Heart left ventricle (tissue), 16 donors: ENCODE results near the gene PLK3. TPM values are rescaled to one million over a fixed set of nuclear protein-coding genes. Genes with fewer than 3 reads are reported as not detected.
A peak's percentile ranks its signal among the peaks of the same experiment; 100 is the strongest.
"Not testable (repeated sequence)": the region's sequence is repeated elsewhere in the genome, so short reads cannot be mapped to it uniquely, and the experiment has no call there.

ENCODE experiments used
- ATAC-seq, 4 donors: fragments of 200-7000 bp; cut with Tn5 transposase; one replicate each; pipeline ENCODE4 v1.9.1; 2020 to 2022; ENCODE audit warnings: moderate library complexity in 4 of 4, mild to moderate bottlenecking in 3 of 4, moderate number of reproducible peaks in 1 of 4
- DNase-seq, 5 donors: peaks; one replicate each; pipeline ENCODE4 v3.0.0-alpha.2; 2020
- H3K27ac ChIP-seq, 12 donors: fragments of 200-600 bp; sonication (generic) in 4 of 12; one replicate each; pipeline versions ENCODE4 v1.5.0 to v1.8.0; 2016 to 2022; ENCODE audit warnings: mild to moderate bottlenecking in 2 of 12
- H3K27me3 ChIP-seq, 9 donors: fragments of 200-600 bp; sonication (generic) in 2 of 9; one replicate each; pipeline versions ENCODE4 v1.5.1 to v1.8.0; 2016 to 2022; ENCODE audit warnings: mild to moderate bottlenecking in 3 of 9
- H3K36me3 ChIP-seq, 9 donors: fragments of 200-600 bp; sonication (generic) in 2 of 9; one replicate each; pipeline versions ENCODE4 v1.5.0 to v1.8.0; 2018 to 2022; ENCODE audit warnings: mild to moderate bottlenecking in 2 of 9
- H3K4me1 ChIP-seq, 12 donors: fragments of 200-600 bp; sonication (generic) in 4 of 12; one replicate each; pipeline versions ENCODE4 v1.5.0 to v1.8.0; 2016 to 2022; ENCODE audit warnings: mild to moderate bottlenecking in 3 of 12
- H3K4me3 ChIP-seq, 12 donors: fragments of 200-600 bp; sonication (generic) in 4 of 12; one replicate each; pipeline versions ENCODE4 v1.5.0 to v1.8.0; 2017 to 2022; ENCODE audit warnings: mild to moderate bottlenecking in 9 of 12, moderate library complexity in 4 of 12
- H3K9me3 ChIP-seq, 12 donors: fragments of 200-600 bp; sonication (generic) in 4 of 12; one replicate each; pipeline versions ENCODE4 v1.5.0 to v1.8.0; 2016 to 2022; ENCODE audit warnings: mild to moderate bottlenecking in 1 of 12
- CTCF ChIP-seq, 12 donors: fragments of 200-600 bp; sonication (generic) in 4 of 12; IDR thresholded peaks; one replicate each; pipeline versions ENCODE4 v1.5.0 to v1.8.0; 2018 to 2022; ENCODE audit warnings: antibody characterized with exemption in 12 of 12, mild to moderate bottlenecking in 5 of 12
- POLR2A ChIP-seq, 2 donors: fragments of 450-650 bp; IDR thresholded peaks; one replicate each; pipeline ENCODE4 v1.6.1; 2017; ENCODE audit warnings: antibody characterized with exemption in 2 of 2, mild to moderate bottlenecking in 2 of 2, moderate library complexity in 2 of 2
- WGBS, 4 donors: extraction: QIAGEN DNeasy Blood & Tissue Kit in 2 of 4; methylation state at CpG; one replicate each; pipeline versions ENCODE4 v1.1.5 to v1.1.7; 2013 to 2018; 5-methylcytosine and 5-hydroxymethylcytosine counted together
- intact Hi-C, 10 donors: fragments of 100-400 bp; cut with DNase I; formaldehyde crosslinking; loops; one replicate each; pipeline versions ENCODE4 v1.11.1 to v1.14.2; 2022
- polyA plus RNA-seq, 2 donors: library from polyadenylated mRNA; stranded (reverse); fragments of 200-250 nt; gene quantifications; one replicate each; pipeline ENCODE4 v1.2.3, GENCODE V29; 2013
- total RNA-seq, 9 donors: library from RNA; depleted of rRNA in 2 of 9; stranded (reverse); fragments of >200 nt in 2 of 9; fragmentation: NEBNext Ultra II Directional in 3 of 9; extraction: Animal tissue kit (Norgen Biotek cat#: 25700) in 3 of 9; gene quantifications; one replicate each; pipeline versions ENCODE4 v1.1.0 to v1.2.4, GENCODE V29; 2016 to 2023
- donor health status: ischemic (EF 13 %, LVEDD 7.1; RV severe dilation, severe dysfunction).
- donor health status: healthy with polysubstance abuse.
- donor health status: DM: no; HTN: yes; CAD: no.
- donor health status: DM: no; HTN: no; CAD: no.
- donor health status: ischemic (EF 25% LVEDD 6.9; RV normal size, moderate dysfunction).
- donor health status: ischemic (EF 25% LVEDD 5.7; RV mildly dilated, moderate dysfunction).
- donor health status: healthy.
- donor health status: DM: yes; HTN: yes; CAD: no.
- donor health status: ischemic (EF 35%, LVEDD 5.7; RV mildly dilated, moderate dysfunction).
- donor health status: nonischemic (EF 11% LVEDD 7.7; RV severe dilation, severe dysfunction).
- donor health status: DM: yes; HTN: yes; CAD: no.
- donor health status: PGD.
- donor health status: ischemic (EF 29% LVEDD 5.4; RV normal size, mild dysfunction).
- donor health status: nonischemic (EF 23%, LVEDD 6.1; RV moderate dilation, normal function).

The PLK3 gene
- total and polyA plus RNA-seq, 11 donors = 4.5 to 17.9 (median 6.6) TPM

DNA sequence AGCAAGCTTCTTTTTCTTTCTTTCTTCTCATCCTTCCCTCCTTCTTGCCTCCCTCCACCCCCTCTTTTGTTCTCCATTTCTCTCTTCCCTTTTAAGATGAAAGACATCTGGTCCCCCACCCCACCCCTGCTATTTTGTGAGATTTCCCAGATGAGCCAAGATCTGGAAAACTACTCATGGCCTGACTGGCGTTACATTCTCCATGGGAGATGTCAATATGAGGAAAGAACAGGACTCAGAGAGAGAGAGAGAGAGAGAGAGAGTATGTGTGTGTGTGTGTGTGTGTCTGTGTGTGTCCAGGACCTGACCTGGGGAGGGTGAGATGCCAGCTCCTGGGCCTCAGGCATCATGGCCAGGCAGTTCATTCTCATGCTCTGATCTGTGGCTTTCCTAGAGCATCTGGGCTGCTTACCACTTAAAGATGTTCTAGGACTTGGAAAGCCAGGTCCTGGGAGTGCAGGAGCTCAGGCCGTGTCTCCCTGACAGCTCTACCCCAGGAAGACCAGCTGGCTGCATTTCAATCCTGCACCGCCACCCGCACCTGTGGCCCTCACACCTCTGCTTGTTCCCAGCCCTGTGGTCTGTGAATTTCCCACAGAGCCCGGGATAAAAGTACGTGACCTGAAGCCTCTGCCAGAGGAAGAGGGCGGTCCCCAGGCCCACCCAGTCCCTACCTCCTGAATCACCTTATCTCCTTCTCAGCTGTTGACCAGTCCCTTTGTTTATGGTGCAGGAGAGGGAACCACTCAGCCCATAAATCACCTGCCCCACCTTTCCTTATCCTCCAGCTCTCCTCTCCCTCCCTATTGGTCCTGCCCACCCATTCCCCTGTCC, 9.0 kb upstream of the PLK3 start:
- no peak for TF ChIP-seq CTCF (IDR thresholded peaks at IDR 0.05)
- H3K9me3 ChIP-seq = no peaks in the 10 kb centered on the region
- H3K4me3 ChIP-seq = no peak overlapping the region
- peaks cover 0 to 6% (median 4%) of the 10 kb centered on the region in 12 donors for H3K4me1 ChIP-seq
- no peaks in the 10 kb centered on the region for H3K27me3 ChIP-seq
- H3K36me3 ChIP-seq = no peaks in the 10 kb centered on the region
- no peak overlapping the region for H3K27ac ChIP-seq
- WGBS, 4 donors = 60 to 71% (median 64%) methylated on average over 7 of the region's 7 CpGs
- ATAC-seq (no peak), DNase-seq (no peak)
- intact Hi-C loops = loop anchor here in 3 of 10 donors (5.0 to 10.0 kb wide), 2 partner anchors 46 to 214 kb away; no protein-coding TSS in a partner anchor

GRCh38 chr1:44792736-44793502, 7.3 kb upstream of the PLK3 start:
- ATAC-seq (no peak), DNase-seq (no peak)
- WGBS, 4 donors = 91 to 95% (median 93%) methylated on average over 9 of the region's 9 CpGs
- H3K9me3 ChIP-seq = no peaks in the 10 kb centered on the region
- no peak overlapping the region for H3K27ac ChIP-seq
- H3K4me1 ChIP-seq = no peaks in the 10 kb centered on the region
- no peaks in the 10 kb centered on the region for H3K36me3 ChIP-seq
- no peak overlapping the region for H3K4me3 ChIP-seq
- intact Hi-C loops = loop anchor here in 3 of 10 donors (5.0 to 10.0 kb wide), 2 partner anchors 44 to 212 kb away; no protein-coding TSS in a partner anchor
- H3K27me3 ChIP-seq = no peaks in the 10 kb centered on the region
- TF ChIP-seq CTCF (IDR thresholded peaks at IDR 0.05) (no peak), POLR2A (IDR thresholded peaks at IDR 0.05) (no peak)

GRCh38 chr1:44797886-44798285, 2.3 kb upstream of the PLK3 start:
- not testable (repeated sequence) for H3K27ac ChIP-seq

DNA sequence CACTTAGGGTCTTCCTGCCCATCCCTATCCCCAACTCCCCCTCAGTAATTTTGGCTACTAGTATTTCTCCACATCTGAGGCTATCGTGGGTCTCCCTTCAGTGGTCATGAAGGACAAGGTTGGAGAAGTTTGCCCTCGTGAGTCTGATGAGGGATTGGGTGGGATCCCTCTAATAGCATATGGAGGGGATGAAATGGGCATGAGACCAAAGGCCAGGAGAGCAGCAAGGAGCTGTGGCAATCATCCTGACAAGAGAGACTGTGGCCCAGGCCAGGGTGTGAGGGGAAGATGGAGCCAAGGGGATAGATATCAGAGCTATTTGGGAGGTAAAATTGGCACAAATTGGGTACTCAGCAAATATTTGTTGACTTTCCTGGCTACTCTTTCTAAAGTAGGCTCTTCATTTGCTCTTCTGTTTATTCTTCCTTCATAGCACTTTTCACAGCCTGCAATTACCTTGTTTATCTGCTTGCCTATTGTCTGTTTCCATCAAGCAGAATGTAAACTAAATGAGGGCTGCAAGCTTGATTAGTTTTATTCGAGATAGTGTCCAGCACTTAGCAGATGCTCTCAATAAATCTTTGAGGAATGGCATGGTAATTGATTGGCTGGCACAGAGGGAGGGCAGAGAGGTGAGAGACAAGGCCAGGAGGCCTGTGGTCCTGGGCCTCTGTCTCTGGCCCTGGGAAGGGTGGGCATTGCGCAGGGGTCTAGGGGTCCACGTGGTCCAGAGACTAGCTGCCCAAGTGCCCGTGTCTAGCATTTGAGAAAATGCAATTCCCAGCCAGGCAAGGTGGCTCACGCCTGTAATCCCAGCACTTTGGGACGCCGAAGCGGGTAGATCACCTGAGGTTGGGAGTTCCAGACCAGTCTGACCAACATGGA, 1.5 kb upstream of the PLK3 start:
- TF ChIP-seq CTCF (IDR thresholded peaks at IDR 0.05) (no peak), POLR2A (IDR thresholded peaks at IDR 0.05) (no peak)
- no peak for ATAC-seq
- Histone ChIP-seq H3K27me3 (no peaks in the 10 kb centered on the region), H3K36me3 (peaks cover 0 to 20% (median 11%) of the 10 kb centered on the region in 9 donors), H3K4me3 (no peak overlapping the region), H3K4me1 (peaks cover 2 to 38% (median 25%) of the 10 kb centered on the region in 12 donors), H3K27ac (peak overlapping the region in 11 of 12 donors; percentile 91 to 98 (median 95)), H3K9me3 (no peaks in the 10 kb centered on the region)
- WGBS, 4 donors = 90 to 92% (median 92%) methylated on average over 10 of the region's 10 CpGs
- intact Hi-C loops = loop anchor here in 5 of 10 donors (2.0 to 10.0 kb wide), 4 partner anchors 22 to 206 kb away; no protein-coding TSS in a partner anchor
- DNase-seq = peak in 2 of 5 donors; percentile 21 to 26

More at GRCh38 chr1:44797886-44798285, 2.3 kb upstream of the PLK3 start:
- peak in 1 of 5 donors; percentile 21 for DNase-seq
- not testable (repeated sequence) for H3K27me3 ChIP-seq, H3K9me3 ChIP-seq, H3K4me3 ChIP-seq, ATAC-seq
- intact Hi-C loops = loop anchor here in 5 of 10 donors (2.0 to 10.0 kb wide), 4 partner anchors 23 to 207 kb away; no protein-coding TSS in a partner anchor
- Histone ChIP-seq H3K4me1 (peaks cover 0 to 30% (median 17%) of the 10 kb centered on the region in 12 donors), H3K36me3 (peaks cover 0 to 12% (median 2%) of the 10 kb centered on the region in 9 donors)
- 82 to 85% (median 84%) methylated on average over 8 of the region's 8 CpGs for WGBS, 4 donors
